Hematopoietic multipotent progenitor cell treated with erythropoietin and hydrocortisone succinate and interleukin-3 and kit ligand, for 4 days (in vitro differentiated cells): ENCODE results near the gene CFAP107.
"Not testable (repeated sequence)": the region's sequence is repeated elsewhere in the genome, so short reads cannot be mapped to it uniquely, and the experiment has no call there.

Experiments used
- DNase-seq: peaks from one replicate; pipeline ENCODE4 v3.0.0-alpha.2; 2015

CFAP107 gene, protein sequence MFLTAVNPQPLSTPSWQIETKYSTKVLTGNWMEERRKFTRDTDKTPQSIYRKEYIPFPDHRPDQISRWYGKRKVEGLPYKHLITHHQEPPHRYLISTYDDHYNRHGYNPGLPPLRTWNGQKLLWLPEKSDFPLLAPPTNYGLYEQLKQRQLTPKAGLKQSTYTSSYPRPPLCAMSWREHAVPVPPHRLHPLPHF

DNA sequence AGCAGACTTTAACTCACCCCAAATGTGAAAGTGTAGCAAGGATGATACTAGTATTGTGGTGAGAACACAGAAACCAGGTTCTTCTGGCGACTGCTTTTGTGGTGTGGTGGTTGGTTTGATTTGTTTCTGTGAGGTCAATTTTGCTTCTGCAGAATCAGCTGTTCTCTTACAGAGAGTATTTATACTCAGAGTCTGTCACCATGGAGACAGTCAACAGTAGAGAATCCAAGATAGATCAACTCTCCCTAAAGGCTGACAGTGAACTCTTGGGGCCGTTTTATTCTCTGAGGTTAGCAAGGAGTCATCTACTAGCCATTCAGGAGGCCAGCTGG lies at the start of gene CFAP107:
Gene CFAP107, plus strand, starts transcription at position 209 of the 332 bp plus-strand sequence. CDS start 231 bp downstream, outside the sequence.
- no peak for DNase-seq

DNA sequence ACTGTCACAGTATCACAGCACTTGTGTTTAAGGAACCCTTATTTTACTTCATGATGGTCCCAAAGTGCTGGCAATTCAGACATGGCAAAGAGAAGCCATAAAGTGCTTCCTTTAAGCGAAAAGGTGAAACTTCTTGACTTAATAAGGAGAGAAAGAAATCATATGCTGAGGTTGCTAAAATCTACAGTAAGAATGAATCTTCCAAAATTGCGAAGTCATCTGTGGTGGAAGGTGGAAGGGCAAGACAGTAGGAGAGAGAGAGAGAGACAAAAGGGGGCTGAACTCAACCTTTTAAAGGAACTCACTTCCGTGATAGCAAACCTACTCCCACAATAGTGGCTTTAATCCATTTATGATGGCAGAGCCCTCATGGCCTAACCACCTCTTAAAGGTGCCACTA lies 49.3 kb upstream of the CFAP107 start:
- DNase-seq, result no peak

DNA sequence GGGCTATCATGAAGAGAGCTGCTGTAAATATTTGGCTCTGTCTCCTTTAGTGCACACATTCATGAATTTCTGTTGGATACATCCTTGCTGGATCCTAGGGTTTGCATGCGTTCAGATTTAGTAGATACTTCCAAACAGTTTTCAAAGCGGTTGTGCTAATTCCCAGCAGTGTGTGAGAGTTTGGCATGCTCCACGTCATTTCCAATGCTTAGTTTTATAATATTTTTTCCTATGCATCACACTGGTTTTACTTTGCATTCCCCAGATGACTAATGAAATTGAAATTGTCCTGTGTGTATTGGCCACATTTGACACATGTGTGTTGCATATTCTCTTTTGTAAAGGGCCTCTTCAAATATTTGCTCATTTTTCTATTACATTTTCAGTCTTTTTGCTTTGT lies 48.6 kb upstream of the CFAP107 start:
- DNase-seq, result no peak

DNA sequence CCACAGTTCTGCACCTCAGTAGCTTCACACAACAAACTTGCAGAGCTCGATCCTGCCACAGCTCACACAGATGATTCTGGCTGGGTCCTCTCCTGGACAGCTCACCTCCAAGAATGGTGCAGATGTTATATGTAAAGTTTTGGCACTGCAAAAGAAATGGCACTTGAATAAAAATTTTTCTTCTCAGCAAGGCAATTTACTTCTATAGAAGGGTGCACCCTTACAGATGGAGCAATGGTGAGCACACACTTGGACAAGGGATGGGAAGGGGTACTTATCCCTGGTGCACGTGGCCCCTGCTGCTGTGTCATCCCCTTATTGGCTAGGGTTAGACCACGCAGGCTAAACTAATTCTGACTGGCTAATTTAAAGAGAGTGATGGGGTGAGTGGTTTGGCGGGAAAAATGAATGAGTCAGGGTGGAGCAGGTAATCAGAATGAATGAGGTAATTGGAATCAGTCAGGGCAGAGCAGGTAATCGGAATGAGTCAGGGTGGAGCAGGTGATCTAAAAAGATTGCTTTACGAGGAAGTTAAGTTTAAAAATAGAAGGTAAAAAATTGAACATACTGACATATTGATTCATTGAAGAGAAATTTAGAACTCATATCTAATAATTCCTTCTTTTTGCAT lies 42.1 kb upstream of the CFAP107 start:
- no peak for DNase-seq

DNA sequence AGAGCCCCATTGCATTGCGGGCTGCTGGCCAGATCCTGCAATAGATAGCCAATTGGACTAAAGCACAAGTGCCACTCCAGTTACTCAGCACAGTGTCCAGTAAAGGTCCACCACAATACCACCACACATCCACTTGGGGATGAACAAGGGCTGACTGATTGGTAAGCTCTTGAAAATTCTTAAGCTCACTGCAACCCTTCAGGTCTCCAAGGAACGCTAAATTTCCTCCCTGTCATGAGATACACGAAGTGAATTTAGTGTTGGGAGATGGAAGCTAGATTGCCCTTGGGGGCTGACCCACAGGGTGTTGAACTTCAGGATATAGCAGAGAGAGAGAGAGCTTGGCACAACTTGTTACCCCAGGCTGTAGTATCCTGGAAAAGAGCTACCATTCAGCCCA lies 39.9 kb upstream of the CFAP107 start:
- no peak for DNase-seq

DNA sequence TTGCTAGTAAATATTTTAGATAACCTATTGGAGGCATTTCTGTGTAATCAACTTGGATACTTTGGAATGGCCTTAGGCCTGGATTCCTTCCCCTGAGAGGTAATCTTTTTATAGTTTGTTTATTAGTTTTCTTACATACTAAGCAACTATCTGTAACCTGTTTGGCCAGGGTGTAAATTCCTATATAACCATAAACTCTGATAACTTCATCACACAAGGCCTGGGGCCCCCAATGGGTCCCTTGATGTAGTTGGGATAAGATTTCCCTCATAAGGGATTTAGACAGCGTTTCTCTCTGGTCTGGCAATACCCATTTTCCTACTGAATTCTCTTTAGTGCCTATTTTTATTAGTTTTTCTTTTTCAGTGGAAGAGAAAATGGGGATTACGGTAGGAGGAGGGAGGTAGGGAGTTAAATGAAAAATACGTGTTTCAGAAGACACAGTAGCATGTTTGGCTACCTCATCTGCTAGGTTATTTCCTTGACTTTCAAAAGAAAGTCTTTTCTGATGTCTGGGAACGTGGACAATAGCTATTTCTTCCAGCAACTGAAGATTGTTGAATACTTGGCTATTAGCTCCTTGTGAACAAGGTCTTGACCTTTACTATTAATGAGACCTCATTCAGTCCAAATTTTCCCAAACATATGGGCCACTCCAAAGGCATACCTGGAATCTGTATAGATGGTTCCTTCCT lies 37.5 kb upstream of the CFAP107 start:
- no peak for DNase-seq

DNA sequence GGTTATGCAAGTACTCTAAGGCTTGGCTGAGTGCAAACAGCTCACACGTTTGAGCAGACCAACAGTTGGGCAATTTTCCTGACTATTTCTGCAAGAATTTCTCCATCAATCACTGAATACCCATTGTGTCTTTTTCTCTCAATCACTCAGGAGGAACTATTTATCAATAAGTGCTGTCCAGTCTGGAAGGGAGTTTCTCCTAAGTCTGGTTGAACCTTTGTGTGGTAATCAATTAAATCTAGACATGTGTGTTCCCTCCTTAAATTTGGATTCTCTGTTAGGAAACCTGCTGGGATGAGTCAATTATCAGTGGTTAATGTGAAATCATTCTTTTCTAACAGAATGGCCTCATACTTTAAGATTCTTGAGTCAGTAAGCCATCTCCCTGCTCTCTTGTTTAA lies 36.9 kb upstream of the CFAP107 start:
- DNase-seq, result no peak

DNA sequence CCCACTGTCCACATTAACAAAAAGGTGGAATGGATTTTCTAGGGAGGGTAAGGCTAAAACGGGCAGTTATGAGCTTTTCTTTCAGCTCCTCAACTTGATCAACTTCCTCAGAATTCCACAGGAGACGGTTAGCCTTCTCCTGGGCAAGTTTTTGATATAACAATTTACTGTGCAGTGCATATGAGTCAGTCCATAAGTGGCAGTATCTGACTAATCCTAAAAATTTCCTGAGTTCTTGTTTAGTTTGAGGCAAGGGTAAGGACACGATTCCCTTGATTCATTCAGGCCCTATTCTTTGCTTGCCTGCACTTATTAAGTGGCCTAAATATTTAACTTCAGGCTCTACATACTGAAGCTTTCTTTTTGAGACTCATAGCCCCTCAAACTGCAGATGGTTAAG lies 36.3 kb upstream of the CFAP107 start:
- no peak for DNase-seq

DNA sequence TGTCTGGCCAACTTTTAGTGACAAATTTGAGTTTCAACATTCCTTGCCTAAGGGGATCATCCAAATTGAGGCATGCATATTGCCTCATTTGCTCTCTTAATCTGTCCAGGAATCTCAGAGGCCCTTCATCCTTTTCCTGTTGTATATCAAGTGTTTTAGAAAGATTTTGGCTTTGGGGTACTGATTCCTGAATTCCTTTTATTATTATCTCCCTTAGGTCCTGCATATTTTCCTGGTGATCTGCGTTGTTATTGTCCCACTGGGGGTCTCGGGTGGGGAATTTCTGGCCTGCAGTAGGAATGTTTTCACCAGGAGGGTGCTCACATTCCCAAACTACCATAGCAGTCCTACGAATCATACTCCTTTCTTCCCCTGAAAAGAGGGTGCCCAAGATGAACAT lies 34.5 kb upstream of the CFAP107 start:
- no peak for DNase-seq

DNA sequence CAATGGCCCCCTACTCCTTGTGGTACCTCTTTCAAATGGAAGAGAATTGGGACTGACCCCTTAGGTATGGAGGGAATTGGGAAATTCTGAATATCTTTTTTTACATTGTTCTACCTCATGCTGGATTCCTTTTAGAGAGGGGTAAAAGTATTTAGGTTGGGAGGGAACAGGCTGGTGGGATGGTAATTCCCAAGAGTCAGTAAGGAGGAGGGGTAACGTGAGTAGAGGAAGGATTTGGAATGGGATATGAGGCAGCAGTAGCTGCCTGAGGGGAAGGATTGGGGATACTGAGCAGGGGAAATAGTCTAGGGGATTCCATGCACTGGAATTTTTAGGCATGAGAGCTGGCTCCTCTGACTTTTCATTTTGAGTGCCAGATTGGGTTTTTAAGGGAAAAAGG lies 33.9 kb upstream of the CFAP107 start:
- no peak for DNase-seq

DNA sequence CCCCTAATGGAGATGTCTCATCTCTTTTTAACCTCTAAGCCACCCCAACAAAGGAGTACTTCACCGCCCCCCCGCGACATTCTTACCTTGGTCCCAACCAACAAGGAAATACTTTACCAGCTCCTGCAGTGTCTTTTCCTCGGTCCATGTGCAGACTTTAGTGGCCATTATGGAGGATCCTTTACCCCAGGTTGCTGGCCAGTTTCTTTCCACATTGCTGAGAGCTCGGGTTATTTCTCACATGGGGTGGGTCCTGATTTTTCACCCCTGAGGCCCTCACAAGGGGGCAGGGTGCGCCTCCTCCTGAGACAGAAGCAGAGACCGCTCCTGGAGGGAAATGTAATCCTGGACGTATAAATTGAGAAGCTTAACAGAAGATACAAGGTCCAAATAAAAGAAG lies 33.1 kb upstream of the CFAP107 start:
- no peak for DNase-seq

DNA sequence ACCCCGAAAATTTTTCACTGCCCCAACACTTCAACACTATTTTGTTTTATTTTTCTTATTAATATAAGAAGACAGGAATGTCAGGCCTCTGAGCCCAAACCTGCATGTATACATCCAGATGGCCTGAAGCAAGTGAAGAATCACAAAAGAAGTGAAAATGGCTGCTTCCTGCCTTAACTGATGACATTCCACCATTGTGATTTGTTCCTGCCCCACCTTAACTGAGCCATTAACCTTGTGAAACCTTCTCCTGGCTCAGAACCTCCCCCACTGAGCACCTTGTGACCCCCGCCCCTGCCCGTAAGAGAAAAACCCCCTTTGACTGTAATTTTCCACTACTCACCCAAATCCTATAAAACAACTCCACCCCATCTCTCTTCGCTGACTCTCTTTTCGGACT lies 32.3 kb upstream of the CFAP107 start:
- not testable (repeated sequence) for DNase-seq

DNA sequence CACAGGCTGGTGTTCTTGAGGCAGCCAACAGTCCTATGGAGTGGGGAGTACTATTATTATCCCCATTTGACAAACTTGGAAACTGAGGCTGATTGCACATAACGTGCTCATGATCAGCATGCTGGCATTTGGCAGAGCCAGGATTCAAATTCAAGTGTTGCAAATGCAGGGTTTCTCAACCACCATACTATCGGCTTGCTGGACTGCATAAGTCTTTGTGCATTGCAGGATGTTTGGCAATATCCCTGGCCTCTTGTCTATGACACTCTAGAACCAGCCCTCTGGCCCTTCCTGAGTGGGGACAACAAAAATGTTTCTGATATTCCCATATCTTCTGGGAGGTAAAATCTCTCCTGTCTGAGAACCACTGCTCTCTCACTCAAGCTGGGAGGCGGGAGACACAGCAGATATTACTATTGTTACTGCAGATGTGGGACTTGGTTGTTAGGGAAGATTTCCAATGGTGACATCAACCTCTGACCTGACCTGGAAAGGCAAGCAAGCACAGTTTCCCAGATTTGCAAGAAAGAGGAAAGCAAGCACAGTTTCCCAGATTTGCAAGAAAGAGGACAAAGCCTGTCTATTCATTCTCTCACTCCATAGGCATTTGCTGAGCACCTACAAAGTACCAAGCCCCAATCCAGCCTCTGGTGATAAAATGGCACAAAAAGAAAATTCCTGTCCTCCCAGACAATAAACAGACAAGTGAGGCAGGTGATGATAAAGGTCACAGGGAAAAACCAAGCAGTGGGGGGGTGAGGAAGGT lies 31.1 kb upstream of the CFAP107 start:
- no peak for DNase-seq

DNA sequence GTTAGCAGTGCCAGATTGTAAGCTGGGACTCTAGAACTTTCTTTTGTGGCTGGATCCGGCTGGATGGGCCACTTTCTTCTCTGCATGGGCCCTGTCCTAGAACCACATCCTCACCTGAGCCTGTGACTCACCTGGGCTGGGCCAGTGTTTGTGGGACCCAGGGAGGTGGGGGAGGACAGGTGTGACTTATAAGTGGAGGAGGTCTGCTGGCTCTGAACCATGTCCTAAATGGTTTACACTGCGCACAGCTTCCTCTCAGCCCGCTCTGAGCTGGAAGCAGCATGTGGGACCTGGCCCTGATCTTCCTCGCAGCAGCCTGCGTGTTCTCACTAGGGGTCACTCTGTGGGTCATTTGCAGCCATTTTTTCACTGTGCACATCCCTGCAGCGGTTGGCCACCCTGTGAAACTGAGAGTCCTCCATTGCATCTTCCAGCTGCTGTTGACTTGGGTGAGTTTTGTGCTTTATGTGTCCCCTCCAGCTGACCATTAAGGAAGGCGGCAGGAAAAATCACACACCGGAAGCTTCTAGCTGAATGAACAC lies 30.0 kb upstream of the CFAP107 start, which contains the start of gene AADACL3:
Gene AADACL3, plus strand, starts transcription at position 215 of the 542 bp plus-strand sequence. Its CDS starts 67 bp downstream, at position 282.
- no peak for DNase-seq

DNA sequence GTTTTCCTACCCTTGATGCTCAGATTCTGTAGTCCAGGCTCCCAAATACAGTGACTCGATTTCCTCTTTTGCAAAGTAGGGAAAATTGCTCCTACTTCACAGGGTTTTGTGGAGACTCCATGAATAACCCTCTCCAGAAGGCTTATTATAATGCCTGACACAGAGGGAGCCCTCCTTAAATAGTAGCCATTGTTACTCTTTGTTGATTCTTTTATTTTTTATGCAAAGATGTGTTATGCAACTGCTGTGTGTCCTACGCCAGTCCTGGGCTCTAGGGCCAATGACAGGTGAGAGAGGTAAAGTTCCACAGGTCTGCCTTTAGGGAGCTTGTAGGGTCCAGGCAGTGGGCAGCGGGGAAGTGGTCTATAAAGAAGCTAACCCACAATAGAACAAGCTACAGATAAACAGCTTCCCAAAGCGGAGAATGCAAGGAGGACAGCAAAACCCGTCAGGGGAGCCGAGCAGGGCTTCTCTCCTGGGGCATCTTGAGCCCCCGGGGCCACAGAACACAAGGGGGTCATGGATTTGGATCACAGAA lies 28.6 kb upstream of the CFAP107 start:
- no peak for DNase-seq

DNA sequence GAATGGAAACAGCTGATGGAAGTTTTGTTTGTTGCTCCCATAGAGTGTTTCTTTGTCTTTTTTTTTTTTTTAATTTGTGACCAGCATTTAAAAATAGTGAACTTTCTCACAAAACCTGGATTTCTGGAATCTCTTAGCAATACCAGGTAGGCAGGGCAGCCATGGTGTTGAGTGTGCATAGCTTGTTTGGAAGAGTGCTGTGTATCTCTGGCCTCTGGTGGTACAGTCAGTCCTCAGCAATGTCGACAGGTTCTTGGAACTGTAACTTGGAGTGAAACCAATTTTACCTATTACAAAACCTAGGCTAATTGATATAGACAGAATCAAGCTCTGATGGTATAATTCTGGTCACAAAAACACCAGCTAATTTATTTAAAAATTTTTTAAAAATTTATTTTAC lies 23.4 kb upstream of the CFAP107 start:
- no peak for DNase-seq

DNA sequence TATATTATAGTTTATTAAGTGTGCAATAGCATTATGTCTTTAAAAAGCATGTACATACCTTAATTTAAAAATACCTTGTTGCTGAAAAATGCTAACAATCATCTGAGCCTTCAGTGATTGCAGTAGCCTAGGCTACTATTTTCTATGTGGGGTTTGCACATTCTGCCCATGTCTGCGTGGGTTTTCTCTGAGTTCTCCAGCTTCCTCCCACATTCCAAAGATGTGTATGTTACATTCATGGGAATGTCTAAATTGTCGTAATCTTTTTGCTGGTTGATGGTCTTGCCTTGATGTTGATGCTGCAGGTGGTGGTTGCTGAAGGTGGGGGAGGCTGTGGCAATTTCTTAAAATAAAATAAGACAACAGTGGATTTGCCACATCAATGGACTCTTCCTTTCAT lies 17.6 kb upstream of the CFAP107 start:
- no peak for DNase-seq

DNA sequence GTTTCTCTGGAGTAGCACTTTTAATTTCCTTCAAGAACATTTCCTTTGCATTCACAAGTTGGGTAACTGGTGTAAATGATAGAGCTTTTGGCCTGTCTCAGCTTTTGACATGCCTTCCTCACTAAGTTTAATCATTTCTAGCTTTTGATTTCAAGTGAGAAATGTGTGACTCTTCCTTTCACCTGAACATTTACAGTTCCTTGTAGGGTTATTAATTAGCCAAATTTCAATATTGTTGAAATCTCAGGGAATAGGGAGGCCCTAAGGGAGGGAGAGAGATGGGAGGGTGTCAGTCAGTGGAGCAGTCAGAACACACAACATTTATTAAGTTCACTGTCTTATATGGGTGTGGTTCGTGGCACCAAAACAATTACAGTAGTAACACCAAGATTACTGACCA lies 15.8 kb upstream of the CFAP107 start:
- no peak for DNase-seq

DNA sequence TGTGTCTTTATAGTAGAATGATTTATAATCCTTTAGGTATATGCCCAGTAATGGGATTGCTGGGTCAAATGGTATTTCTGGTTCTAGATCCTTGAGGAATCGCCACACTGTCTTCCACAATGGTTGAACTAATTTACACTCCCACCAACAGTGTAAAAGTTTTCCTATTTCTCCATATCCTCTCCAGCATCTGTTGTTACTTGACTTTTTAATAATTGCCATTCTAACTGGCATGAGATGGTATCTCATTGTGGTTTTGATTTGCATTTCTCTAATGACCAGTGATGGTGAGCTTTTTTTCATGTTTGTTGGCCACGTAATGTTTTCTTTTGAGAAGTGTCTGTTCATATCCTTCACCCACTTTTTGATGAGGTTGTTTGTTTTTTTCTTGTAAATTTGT lies 14.9 kb upstream of the CFAP107 start:
- DNase-seq, result not testable (repeated sequence)

DNA sequence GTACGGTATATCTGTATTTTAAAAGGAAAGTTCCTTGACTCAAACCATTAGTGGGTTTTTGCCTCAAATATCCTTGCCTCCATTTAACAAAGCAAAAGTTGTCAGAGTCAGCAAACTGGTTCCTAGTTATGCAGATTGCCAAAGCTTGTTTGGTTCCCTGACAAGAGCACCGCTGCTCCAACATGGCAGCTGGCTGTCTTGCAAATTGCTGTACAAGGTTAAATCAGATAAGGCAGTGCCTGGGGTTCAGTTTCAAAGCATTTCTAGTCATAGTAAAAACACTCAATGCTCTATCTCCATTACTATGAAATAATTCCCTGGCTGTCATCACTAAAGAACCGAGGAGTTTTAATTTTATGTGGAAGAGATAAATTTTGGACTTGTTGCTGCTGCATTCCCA lies 11.3 kb upstream of the CFAP107 start:
- no peak for DNase-seq

DNA sequence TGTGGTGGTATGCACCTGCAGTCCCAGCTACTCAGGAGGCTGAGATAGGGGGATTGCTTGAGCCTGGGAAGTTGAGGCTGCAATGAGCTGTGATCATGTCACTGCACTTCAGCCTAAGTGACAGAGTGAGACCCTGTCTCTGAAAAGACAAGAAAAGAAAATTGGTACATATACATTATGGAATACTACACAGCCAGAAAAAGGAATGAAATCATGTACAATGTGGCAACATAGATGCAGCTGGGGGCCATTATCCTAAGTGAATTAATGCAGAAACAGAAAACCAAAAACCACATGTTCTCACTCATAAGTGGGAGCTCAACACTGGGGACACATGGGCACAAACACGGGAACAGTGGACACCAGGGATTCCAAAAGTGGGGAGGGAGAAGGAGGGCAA lies 7.1 kb upstream of the CFAP107 start:
- DNase-seq, result no peak

DNA sequence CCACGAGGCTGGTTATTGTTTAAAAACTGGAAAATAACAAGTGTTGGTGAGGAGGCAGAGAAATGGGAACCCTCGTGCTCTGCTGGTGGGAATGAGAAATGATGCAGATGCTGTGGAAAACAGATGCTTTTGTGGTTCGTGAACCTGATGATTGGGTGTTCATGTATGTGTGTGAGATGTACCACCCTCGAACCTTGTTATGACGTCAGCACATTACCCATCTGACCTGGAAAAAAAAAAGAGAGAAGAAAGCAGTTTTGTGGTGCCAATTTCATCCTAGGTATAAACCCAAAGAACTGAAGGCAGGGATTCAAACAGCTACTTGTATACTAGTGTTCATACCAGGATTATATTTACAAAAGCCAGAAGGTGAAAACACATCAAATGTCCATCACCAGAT lies 6.4 kb upstream of the CFAP107 start:
- no peak for DNase-seq

DNA sequence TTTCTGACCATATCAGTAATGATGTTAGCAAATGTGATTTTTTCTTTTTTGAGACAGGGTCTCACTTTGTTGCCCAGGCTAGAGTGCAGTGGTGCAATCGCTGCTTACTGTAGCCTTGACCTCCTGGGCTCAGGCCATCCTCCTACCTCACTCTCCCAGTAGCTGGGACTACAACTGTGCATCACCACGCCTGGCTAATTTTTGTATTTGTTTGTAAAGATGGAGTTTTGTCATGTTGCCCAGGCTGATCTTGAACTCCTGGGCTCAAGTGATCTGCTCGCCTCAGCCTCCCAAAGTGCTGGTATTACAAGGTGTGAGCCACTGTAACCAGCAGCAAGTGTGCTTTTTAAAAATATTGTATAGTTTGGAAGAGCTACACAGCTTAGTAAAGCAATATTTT lies 4.1 kb upstream of the CFAP107 start:
- DNase-seq, result no peak
